OCI-LY1 (cell line): Measurements from ENCODE around the gene DOK5.

Source experiments
- EZH2 ChIP-seq: fragments of 200-600 bp; sonication (generic), shearing (Covaris generic); IDR thresholded peaks from 2 replicates; pipeline ENCODE4 v1.8.0; 2017; ENCODE audit warnings: borderline replicate concordance, mixed run types, mild to moderate bottlenecking, antibody characterized with exemption, low read length, moderate library complexity, mixed read lengths
- TF ChIP-seq, protein P1 (sequence below): fragments of 200-600 bp; sonication (generic), shearing (Covaris generic); IDR thresholded peaks from 2 replicates; pipeline ENCODE4 v1.5.1; 2017; ENCODE audit warnings: mild to moderate bottlenecking, antibody characterized with exemption, low read length, moderate library complexity, mixed read lengths

DNA sequence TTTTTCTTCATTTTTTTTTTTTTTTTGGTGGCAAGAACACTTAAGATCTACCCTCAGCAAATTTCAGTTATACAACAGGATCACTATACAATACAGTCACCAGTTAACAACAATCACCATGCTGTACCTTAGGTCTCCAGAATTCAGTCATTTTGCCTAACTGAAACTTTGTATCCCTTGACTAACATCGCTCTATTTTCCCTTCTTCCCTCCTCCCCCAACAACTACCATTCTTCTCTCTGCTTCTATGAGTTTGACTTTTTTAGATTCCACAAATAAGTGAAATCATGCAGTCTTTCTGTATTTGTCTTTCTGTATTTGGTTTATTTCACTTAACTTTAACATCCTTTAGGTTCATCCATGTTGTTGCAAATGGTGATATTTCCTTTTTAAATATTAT is 42.4 kb upstream of the DOK5 start:
- TF ChIP-seq, protein P1, sequence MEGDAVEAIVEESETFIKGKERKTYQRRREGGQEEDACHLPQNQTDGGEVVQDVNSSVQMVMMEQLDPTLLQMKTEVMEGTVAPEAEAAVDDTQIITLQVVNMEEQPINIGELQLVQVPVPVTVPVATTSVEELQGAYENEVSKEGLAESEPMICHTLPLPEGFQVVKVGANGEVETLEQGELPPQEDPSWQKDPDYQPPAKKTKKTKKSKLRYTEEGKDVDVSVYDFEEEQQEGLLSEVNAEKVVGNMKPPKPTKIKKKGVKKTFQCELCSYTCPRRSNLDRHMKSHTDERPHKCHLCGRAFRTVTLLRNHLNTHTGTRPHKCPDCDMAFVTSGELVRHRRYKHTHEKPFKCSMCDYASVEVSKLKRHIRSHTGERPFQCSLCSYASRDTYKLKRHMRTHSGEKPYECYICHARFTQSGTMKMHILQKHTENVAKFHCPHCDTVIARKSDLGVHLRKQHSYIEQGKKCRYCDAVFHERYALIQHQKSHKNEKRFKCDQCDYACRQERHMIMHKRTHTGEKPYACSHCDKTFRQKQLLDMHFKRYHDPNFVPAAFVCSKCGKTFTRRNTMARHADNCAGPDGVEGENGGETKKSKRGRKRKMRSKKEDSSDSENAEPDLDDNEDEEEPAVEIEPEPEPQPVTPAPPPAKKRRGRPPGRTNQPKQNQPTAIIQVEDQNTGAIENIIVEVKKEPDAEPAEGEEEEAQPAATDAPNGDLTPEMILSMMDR, result no peak
- TF ChIP-seq EZH2, result no peak
